ENCODE results near the gene HTR1D. TPM values are rescaled to one million over a fixed set of nuclear protein-coding genes. Genes with fewer than 3 reads are reported as not detected.

The HTR1D gene
- polyA plus RNA-seq, 1 donor from 2014 or later: not detected

GRCh38 chr1:23242414-23242813, 25.1 kb upstream of the HTR1D start:
- no peak overlapping the region for H2AFZ ChIP-seq (ENCODE audit: low read depth, low read length)
- no peak for TF ChIP-seq POLR2AphosphoS5 (IDR thresholded peaks at IDR 0.05)
- no peaks in the 10 kb centered on the region for H3K79me2 ChIP-seq (replicated peaks; ENCODE audit: insufficient read depth, low read length)

GRCh38 chr1:23239638-23240295, 22.5 kb upstream of the HTR1D start:
- Histone ChIP-seq H3K27me3 (ENCODE audit: insufficient read depth, low read depth, low read length) (no peaks in the 10 kb centered on the region), H3K79me2 (replicated peaks; ENCODE audit: insufficient read depth, low read length) (no peaks in the 10 kb centered on the region), H3K4me2 (ENCODE audit: low read length) (no peak overlapping the region), H3K9ac (ENCODE audit: low read length) (no peak overlapping the region), H4K20me1 (ENCODE audit: insufficient read depth) (no peaks in the 10 kb centered on the region), H3K4me3 (ENCODE audit: low read length) (no peak overlapping the region), H2AFZ (ENCODE audit: low read depth, low read length) (no peak overlapping the region), H3K9me2 (ENCODE audit: insufficient read depth, low read length) (no peaks in the 10 kb centered on the region), H3K36me3 (ENCODE audit: insufficient read depth, low read length) (no peaks in the 10 kb centered on the region), H3K9me3 (ENCODE audit: low read length) (no peaks in the 10 kb centered on the region), H3F3A (ENCODE audit: insufficient read depth, low read length, poor library complexity, severe bottlenecking) (no peaks in the 10 kb centered on the region), H3K27ac (ENCODE audit: low read length) (no peak overlapping the region)
- TF ChIP-seq SMC3 (conservative IDR thresholded peaks at IDR 0.05; ENCODE audit: poor library complexity) (no peak), REST (IDR thresholded peaks at IDR 0.05; ENCODE audit: borderline replicate concordance) (no peak), EP300 (conservative IDR thresholded peaks at IDR 0.05; ENCODE audit: poor library complexity, severe bottlenecking) (no peak)

More at GRCh38 chr1:23242414-23242813, 25.1 kb upstream of the HTR1D start:
- no peak overlapping the region for H3K27ac ChIP-seq (ENCODE audit: low read length)
- no peak overlapping the region for H3K4me2 ChIP-seq (ENCODE audit: low read length)
- no peaks in the 10 kb centered on the region for H3K36me3 ChIP-seq (ENCODE audit: insufficient read depth, low read length)
- no peak overlapping the region for H3K9ac ChIP-seq (ENCODE audit: low read length)
- H4K20me1 ChIP-seq (ENCODE audit: insufficient read depth): no peaks in the 10 kb centered on the region
- no peak overlapping the region for H3K4me3 ChIP-seq (ENCODE audit: low read length)
- H3K27me3 ChIP-seq (ENCODE audit: insufficient read depth, low read depth, low read length): no peaks in the 10 kb centered on the region
- H3K9me2 ChIP-seq (ENCODE audit: insufficient read depth, low read length): no peaks in the 10 kb centered on the region
- H3F3A ChIP-seq (ENCODE audit: insufficient read depth, low read length, poor library complexity, severe bottlenecking): no peaks in the 10 kb centered on the region
- no peaks in the 10 kb centered on the region for H3K9me3 ChIP-seq (ENCODE audit: low read length)

GRCh38 chr1:23238565-23238964, 21.3 kb upstream of the HTR1D start:
- no peak overlapping the region for H3K9ac ChIP-seq (ENCODE audit: low read length)
- H2AFZ ChIP-seq (ENCODE audit: low read depth, low read length): no peak overlapping the region
- no peaks in the 10 kb centered on the region for H3K36me3 ChIP-seq (ENCODE audit: insufficient read depth, low read length)
- no peaks in the 10 kb centered on the region for H3K9me2 ChIP-seq (ENCODE audit: insufficient read depth, low read length)
- H3K9me3 ChIP-seq (ENCODE audit: low read length): no peaks in the 10 kb centered on the region
- H4K20me1 ChIP-seq (ENCODE audit: insufficient read depth): no peaks in the 10 kb centered on the region
- no peaks in the 10 kb centered on the region for H3K27me3 ChIP-seq (ENCODE audit: insufficient read depth, low read depth, low read length)
- H3K4me2 ChIP-seq (ENCODE audit: low read length): no peak overlapping the region
- H3K27ac ChIP-seq (ENCODE audit: low read length): no peak overlapping the region
- no peaks in the 10 kb centered on the region for H3F3A ChIP-seq (ENCODE audit: insufficient read depth, low read length, poor library complexity, severe bottlenecking)
- no peak overlapping the region for H3K4me3 ChIP-seq (ENCODE audit: low read length)
- no peaks in the 10 kb centered on the region for H3K79me2 ChIP-seq (replicated peaks; ENCODE audit: insufficient read depth, low read length)
- TF ChIP-seq EZH2 (IDR thresholded peaks at IDR 0.05; ENCODE audit: borderline replicate concordance, insufficient read depth, low read length, poor library complexity, severe bottlenecking) (no peak), POLR2AphosphoS5 (IDR thresholded peaks at IDR 0.05) (no peak), CTCF (IDR thresholded peaks at IDR 0.05; ENCODE audit: poor library complexity, severe bottlenecking) (no peak), RAD21 (conservative IDR thresholded peaks at IDR 0.05) (no peak)
